Fibroblast of skin of right quadriceps (primary cell): Measurements from ENCODE around the gene DIPK1B.
"Not testable (repeated sequence)": the region's sequence is repeated elsewhere in the genome, so short reads cannot be mapped to it uniquely, and the experiment has no call there.

Experiments used
- DNase-seq: peaks from one replicate; pipeline ENCODE4 v3.0.0-alpha.2; 2013

DIPK1B gene

DNA sequence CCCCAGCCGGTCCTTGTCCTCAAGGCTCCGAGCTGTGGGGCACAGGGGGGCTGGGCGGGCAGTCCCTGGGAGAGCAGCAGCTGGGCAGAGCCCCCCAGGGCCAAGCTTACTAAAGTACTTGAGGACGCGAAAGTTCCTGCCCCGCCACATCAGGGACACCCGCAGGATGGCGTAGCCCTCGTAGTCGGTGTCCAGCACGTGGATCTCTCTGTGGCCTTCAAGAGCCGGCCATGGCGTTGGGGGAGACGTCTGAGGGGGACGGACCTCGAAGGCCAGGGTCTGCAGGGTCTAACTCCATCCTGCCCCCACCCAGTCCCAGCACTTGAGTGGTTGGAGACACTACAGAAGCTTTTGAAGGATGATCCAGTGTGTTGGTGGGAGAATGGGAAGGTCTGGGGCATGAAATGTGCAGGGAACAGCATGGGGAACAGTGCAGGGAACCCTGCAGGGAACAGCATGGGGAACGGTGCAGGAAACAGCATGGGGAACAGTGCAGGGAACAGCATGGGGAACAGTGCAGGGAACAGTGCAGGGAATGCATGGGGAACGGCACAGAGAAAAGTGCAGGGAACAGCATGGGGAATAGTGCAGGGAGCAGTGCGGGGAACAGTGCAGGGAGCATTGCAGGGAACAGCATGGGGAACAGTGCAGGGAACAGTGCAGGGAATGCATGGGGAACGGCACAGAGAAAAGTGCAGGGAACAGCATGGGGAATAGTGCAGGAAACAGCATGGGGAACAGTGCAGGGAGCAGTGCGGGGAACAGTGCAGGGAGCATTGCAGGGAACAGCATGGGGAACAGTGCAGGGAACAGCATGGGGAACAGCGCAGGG, 43.1 kb downstream of the DIPK1B start:
- not testable (repeated sequence) for DNase-seq

DNA sequence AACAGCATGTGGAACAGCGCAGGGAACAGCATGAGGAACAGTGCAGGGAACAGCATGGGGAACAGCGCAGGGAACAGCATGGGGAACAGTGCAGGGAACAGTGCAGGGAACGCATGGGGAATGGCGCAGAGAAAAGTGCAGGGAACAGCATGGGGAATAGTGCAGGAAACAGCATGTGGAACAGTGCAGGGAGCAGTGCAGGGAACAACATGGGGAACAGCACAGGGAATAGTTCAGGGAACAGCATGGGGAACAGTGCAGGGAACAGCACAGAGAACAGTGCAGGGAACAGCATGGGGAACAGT, 43.7 kb downstream of the DIPK1B start:
- DNase-seq: no peak

DNA sequence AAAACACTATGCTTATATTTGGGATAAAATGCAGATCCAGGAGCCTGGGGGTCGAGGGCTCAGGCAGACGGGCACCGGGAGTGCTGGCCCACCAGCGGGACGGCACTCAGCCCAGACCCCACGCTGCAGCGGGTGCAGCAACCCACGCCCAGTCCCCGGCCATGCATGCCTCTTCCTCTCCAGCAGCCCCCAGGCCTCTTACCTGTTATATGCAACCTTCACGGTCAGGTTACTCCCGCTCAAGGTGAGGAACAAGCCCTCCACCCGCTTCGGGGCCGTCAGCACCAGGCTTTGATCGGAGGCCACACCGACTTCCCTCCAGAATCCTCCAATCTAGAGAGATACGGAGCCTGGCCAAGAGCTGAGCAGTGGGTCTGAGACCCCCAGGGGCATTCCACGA, 44.5 kb downstream of the DIPK1B start:
- DNase-seq: no peak

DNA sequence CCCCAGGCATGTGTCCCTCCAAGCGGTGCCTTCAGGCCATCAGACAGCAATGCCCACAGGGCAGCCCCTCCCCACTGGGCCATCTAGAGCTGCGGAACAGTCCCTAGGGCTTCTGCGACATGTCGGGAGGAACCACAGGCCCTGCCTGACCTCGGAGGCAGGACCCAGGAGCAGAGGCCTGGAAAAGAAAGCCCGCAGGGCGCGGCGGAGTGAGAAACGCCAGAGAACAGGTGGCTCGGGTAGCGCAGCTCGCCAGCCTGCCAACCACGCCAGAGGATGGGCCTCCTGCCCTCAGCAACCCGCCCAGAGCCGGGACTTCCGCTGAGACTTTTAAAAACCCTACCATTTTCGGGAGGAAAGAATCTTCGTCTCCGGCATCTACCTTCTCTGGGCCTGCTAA, 45.0 kb downstream of the DIPK1B start:
- DNase-seq: no peak

DNA sequence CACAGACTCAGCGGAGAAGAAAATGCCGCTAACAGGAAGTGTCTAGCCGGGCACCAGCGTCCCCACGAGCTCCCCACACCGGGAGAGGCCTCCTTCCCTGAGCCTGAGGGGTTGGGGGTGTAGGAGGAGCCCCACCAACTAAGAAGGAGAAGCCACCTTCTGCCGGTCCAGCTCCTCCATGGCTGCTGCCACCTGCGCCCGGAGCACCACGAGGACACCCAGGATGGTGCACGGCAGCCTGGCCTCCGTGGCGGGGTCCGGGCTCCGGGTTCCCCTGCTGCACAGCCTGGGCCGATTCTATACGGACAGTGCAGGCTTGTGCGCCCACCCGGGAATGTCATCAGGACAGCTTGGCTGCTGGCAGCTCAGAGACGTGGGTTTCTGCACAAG, 45.4 kb downstream of the DIPK1B start:
- DNase-seq: no peak

DNA sequence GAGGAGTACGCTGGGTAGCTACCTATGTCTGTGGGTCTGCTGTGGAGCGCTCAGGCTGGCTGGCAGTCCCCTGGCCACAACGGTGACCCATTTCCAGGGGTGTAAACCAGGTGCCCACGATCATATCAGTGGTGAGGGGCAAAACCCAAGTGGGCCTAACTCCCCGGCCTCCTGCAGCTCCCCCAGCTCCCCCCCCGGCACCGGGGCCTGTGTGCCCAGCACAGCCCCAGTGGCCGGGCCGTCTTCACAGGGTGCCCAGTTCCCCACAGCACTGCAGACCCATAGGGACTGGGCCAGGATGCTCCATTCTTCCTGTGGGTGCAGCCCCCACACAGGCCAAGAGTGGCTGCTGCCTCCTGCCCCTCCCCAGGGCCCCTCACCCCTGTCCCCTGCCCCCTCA, 46.6 kb downstream of the DIPK1B start:
- DNase-seq: no peak

DNA sequence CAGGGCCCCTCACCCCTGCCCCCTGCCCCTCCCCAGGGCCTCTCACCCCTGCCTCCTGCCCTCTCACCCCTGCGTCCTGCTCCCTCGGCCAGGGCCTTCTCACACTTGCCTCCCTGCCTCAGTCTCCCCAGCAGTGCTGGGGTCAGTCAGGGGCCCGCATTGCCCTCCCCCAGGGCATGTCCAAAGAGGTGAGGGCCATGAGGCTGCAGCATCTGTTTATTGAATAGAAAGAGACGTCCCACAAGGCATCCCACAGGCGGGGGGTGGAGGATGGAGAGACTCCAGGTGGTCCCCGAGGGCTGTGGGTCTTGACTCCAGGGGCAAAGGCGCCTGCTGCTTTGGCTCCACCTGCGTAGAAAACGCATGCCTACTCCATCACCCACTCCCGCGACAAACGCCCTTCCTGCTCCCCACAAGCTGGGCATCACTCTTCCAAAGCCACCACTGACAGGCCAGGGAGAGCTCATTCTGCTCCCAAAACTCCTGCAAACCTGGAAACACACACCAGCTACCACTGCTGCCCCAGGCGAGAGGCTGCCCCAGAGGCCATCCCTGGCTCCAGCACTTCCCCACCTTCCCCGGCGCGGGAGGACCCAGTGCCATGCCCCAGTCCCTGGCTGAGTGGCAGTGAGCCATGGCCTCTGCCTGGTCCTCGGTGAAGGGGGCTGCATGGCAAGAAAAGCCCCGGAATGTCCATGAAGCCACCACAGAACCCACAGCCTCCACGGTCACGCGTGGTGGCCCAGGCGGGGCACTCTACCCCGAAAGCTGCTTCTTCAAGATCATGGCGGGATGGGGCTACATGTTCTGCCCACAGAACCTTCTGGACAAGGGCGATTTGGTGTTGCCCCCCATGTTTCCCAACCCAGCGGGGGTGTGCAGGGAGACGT, 47.3 kb downstream of the DIPK1B start:
- DNase-seq: no peak

DNA sequence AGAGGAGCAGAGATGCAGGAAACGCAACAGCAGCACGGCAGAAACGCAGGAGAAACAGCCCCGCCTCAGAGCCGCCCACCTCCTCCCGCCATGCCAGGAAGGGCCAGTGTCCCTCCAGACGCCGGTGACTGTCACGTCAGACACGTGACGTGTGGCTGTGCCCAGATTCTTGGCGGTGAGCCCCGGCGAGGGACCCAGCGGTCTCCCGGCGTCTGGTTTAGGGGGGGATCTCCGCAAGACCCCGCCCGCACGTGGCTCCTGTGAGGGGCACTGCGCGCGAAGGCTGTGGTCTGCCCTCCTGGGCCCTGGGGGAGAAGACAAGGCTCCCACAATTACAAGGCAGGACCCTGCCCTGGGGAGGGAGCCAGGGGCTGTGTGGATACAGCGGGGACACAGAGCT, 48.1 kb downstream of the DIPK1B start:
- DNase-seq: no peak

DNA sequence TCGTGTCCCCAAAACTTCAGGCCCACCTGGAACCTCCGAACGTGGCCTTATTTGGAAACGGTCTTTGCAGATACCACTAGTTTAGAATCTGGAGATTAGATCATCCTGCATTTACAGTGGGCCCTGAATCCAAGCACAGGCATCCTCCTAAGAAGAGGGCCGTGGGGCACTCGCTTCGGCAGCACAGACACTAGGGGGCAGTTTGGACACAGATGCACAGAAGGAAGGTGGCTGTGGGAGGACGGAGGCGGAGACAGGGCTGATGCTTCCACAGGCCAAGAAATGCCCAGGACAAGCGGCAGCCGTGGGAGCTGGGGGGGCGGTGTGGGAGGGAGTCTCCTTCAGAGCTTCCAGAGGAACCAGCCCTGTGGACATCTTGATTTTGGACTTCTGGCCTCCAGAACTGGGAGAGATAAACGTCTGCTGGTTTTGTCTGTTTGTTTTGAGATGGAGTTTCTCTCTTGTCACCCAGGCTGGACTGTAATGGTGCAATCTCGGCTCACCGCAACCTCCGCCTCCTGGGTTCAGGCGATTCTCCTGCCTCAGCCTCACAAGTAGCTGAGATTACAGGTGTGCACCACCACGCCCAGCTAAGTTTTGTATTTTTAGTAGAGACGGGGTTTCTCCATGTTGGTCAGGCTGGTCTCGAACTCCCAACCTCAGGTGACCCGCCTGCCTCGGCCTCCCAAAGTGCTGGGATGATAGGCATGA, 48.6 kb downstream of the DIPK1B start:
- peak; percentile 43 for DNase-seq

DNA sequence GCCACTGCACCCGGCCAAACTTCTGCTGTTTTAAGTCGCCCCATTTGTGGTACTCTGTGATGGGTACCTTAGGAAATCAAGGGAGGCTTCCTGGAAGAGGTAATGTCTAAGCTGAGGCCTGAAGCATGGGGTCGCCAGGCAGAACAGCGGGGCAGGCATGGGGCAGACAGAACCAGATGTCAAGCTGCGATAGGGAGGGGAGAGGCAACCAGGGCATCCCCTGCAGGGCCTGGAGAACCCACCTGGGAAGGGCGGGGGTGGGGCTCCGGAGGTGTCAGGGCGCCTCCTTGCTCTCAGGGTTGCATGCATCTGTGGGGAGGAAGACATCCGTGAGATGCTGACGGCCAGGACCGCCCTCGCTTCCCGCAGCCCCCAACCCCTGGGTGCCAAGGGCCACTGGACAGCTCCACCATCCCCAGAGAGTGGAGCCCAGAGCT, 49.2 kb downstream of the DIPK1B start:
- no peak for DNase-seq

DNA sequence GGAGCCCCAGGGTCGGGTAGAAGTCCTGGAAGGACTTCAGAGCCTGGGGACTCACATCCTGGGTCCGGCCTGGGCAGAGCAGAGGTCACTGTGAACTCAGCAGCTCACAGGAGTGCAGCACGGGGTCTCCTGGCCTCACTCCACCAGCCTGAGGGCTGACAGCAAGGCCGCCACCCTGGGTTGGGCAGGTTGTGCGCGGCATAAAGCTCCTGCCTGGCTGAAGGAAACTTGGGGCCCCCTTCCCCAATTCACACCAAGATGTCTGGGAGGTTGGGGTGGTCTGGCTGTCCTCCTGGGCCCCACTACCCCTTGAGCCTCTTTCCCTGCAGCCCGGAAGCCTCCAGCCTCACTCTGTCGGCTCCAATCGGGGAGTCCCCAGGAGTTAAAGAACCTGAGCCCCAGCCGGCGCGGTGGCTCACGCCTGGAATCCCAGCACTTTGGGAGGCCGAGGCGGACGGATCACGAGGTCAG, 49.9 kb downstream of the DIPK1B start:
- DNase-seq: no peak

DNA sequence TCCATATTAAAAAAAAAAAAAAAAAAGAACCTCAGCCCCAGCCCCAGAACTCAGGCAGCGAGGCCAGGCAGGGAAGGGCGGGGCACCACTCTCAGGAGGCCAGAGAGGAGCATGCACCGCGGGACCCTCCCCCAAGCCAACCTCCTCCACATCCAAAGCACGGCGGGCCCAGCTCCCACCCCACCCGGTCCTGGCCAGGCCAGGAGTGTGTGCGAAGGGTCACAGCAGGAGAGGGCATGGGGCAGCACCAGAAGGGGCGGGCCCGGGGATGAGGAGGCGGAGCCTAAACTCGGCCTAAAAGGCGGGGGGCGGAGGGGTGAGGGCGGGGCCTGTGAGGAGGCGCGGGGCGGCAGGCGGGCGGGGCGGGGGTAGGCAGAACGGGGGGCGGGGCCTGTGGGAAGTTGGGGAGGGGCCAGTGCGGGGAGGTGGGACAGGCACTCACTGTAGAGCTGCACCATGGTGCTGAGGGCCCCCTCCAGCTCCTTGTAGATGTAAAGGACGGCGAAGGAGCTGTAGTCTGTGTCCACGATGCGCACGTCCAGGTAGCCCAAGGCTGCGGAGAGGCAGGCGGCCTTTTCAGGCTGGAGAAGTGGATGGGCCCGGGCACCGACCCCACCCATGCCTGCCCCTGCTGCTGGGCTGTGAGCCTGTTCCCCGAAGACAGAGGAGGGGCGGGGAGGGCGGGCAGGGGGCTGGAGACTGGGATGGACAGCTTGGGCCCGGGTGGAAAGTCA, 50.7 kb downstream of the DIPK1B start:
- DNase-seq: peak; percentile 17

DNA sequence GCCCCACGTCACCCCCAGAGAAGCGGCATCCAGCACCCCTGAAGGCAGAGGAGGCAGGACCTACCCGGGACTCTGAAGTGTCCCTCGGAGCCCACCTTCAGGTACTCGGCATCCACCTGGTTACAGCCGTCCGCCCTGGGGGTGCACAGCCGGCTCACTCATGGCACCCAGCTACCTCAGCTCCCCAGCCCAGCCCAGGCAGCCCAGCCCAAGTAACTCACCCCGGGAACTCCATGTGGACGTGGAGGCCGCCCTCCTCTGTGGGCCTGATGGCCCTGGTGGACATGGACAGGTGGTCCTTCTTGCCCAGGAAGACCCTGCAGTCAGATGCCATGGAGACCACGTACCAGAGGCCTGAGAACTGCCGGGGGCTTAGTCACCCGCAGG, 51.3 kb downstream of the DIPK1B start:
- DNase-seq: no peak

DNA sequence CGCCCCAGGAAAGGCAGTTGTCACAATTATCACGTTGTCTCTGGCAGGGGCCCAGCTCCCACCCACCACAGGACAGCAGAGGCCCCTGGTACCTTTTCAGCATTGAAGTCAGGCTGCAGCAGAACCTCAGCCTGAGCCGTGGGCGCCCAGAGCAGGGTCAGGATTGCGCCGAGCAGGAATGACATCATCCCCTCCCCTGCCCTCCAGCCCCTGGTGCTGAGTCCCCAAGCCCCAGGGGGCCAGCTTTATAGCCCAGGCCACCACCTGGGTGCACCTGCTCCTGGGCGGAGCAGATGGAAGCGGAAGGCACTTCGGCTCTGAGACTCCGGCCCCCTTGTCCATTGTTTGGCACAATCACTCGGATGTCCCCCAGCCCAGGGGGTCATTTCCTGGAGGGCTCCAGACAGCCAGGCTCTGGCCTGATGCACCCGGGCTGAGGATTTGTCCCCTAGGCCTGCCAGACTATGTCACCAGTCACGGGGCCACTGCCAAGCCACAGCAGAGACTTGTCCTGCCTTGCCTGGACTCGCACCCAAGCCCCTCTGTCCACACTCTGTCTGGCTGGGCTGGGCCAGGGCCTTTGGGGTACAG, 52.0 kb downstream of the DIPK1B start, which contains the start of gene LCN15:
Gene LCN15, minus strand, starts transcription at position 218 of the 591 bp plus-strand sequence. Its CDS starts 30 bp downstream, at position 188.
- DNase-seq: no peak

DNA sequence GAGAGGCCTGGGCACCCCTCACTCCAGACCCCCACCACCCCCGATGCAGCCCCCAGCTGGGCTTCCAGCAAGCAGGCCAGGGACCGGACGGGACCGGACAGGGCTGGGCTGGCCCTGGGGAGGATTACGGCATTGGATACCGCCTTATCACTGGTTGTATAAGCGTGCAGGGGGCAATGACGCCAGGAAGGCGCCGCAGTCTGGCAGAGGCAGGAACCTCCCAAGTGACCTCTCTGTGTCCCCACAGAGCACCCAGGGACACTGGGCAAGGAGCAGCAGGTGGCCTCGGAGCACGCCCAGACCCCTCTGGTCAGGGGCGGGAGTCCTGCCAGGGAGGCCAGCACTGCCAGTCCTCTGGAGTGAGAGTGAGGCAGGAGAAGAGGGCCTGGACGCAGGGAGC, 52.7 kb downstream of the DIPK1B start:
- DNase-seq: no peak

DNA sequence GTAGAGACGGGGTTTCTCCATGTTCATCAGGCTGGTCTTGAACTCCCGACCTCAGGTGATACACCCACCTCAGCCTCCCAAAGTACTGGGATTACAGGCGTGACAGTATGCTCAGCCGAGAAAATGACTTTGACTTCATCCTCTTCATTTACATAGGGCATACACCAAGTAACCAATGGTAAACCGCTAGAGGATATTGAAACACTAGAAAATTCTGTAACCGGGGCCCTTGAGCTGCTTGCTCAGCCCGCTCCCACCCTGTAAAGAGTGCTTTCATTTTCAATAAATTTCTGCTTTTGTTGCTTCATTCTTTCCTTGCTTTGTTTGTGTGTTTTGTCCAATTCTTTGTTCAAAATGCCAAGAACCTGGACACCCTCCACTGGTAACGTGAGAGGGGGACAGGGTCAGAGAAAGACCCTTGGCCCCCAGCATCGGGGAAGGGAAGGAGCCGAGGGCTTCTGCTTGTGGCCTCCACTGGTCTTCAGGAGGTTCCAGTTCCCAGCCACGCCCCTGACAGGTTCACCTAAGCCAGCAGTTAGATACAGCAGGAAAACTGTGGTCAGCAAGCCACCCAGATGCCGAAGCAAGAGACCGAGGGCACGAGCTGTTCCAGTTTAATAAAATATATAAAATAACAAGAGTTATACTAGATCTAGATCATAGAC, 53.5 kb downstream of the DIPK1B start:
- DNase-seq: not testable (repeated sequence)

DNA sequence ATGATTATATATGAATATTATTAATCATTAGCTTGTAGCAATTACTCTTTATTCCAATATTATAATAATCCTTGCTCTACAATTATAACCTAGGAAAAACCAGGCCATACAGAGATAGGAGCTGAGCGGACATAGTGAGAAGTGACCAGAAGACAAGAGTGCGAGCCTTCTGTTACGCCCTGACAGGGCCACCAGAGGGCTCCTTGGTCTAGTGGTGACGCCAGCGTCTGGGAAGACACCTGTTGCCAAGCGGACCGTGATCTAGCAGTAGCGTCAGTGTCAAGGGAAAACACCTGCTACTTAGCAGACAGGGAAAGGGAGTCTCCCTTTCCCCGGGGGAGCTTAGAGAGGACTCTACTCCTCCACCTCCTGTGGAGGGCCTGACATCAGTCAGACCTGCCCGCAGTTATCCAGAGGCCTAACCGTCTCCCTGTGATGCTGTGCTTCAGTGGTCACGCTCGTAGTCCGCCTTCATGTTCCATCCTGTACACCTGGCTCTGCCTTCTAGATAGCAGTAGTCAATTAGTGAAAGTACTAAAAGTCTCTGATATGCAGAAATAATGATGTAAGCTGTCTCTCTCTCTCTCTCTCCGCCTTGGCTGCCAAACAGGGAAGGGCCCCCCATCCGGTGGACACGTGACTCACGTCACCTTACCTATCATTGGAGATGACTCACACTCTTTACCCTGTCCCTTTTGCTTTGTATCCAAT, 54.2 kb downstream of the DIPK1B start:
- not testable (repeated sequence) for DNase-seq

DNA sequence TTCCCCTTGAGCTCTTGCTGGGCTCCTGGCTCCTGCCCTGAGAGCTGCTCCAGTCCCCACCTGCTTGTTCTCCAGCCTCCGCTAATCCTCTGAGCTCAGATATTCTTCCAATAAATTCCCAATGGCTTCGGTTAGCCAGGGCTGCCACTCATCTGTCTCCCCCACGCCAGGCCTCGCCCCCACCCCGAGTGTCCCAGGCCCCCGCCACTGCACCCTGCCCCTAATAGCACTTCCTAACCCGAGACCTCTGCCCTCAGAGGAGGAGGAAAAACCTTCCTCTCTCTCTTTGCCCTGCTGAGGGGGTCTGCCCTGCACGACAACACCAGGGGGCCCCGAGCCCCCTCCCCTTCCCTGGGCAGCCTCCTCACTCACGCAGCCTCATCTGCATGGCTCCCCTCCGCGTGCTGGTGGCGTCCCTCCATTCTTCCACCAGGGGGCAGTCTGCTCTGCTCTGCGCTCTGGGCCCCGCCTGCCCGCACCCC, 57.4 kb downstream of the DIPK1B start:
- DNase-seq: no peak

DNA sequence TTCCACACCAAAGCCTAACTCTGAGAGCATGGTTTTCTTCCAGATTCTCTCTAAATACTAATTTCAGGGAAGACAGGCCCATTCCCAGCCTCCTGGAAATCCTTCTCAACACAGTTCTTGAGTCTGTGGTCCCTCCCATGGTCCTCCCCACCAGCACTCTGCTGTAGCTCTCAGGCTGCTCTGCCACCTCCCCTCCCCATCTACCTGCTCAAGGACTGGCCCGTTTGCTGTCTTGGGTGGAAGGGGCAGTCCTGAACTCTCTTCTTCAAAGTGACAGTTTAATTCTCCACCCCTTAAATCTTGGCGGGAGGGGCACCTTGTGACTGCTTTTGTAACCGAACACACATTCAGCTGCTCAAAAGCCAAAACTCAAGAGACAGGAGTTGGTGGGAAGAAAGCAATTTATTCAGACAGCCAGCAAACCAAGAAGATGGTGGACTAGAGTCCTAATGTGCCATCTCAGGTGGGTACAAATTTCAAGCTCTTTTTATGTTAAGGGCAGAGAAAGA, 59.6 kb downstream of the DIPK1B start:
- DNase-seq: no peak

DNA sequence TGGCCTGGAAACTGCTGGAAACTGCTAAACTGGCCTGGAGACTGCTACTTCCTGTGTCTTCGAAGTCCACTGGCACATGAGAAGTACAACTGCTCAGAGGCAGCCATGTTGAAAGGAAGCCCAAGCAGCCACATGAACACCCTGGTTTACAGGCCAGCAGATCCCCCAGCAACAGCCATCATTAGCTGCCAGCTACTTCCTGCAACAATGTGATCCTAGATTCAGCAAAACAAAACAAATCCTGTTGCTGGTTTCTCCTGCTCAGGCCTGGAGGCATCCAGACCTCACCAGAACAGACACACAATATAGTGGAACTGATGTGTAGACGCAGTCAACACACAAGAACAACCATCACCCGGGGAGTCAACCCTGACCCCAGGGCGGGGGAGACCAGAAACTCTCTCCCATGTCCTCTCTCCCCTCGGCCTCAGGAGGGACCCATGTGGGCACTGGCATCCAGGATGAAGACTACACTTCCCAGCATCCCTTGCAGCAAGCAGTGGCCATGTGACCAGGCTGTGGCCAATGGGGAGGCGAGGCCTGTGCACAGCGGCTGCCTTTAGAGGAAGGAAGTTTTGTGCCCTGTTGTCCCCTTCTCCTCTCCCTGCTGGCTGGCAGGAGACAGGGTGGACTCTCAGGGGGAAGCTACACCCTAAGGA, 61.1 kb downstream of the DIPK1B start:
- no peak for DNase-seq
